Small intestine (tissue), 7 donors: ENCODE results near the gene SCNN1B. TPM values are rescaled to one million over a fixed set of nuclear protein-coding genes. Genes with fewer than 3 reads are reported as not detected.
"Not testable (repeated sequence)": the region's sequence is repeated elsewhere in the genome, so short reads cannot be mapped to it uniquely, and the experiment has no call there.

Experiments
- DNase-seq, 2 donors: peaks; one replicate each; pipeline versions ENCODE4 v3.0.0 to v3.0.0-alpha.2; 2013
- FAIRE-seq: peaks from 2 replicates; lab custom pipeline; 2012; peaks lifted over from hg19 to GRCh38; lab: Jason Lieb, UNC
- H3K27ac ChIP-seq, 3 donors: one replicate each; pipeline ENCODE4 v1.5.1; 2013; ENCODE audit warnings: low read length in 2 of 3, mild to moderate bottlenecking in 2 of 3, control low read depth in 1 of 3, inconsistent platforms in 1 of 3, low read depth in 1 of 3, moderate library complexity in 1 of 3
- H3K27me3 ChIP-seq, 3 donors: one replicate each; pipeline ENCODE4 v1.6.1; 2013; ENCODE audit warnings: low read length in 3 of 3, inconsistent platforms in 1 of 3; ENCODE audit not compliant: control insufficient read depth in 3 of 3, insufficient read depth in 3 of 3
- H3K36me3 ChIP-seq, 3 donors: one replicate each; pipeline ENCODE4 v1.6.1; 2013; ENCODE audit warnings: low read length in 3 of 3, inconsistent platforms in 1 of 3, low read depth in 1 of 3, mild to moderate bottlenecking in 1 of 3, moderate library complexity in 1 of 3; ENCODE audit not compliant: control insufficient read depth in 3 of 3, insufficient read depth in 2 of 3
- H3K4me1 ChIP-seq, 3 donors: one replicate each; pipeline ENCODE4 v1.6.1; 2013; ENCODE audit warnings: low read length in 2 of 3, inconsistent platforms in 1 of 3, low read depth in 1 of 3, mild to moderate bottlenecking in 1 of 3, moderate library complexity in 1 of 3; ENCODE audit not compliant: control insufficient read depth in 3 of 3, insufficient read depth in 2 of 3
- H3K4me3 ChIP-seq, 3 donors: one replicate each; pipeline ENCODE4 v1.5.1; 2013; ENCODE audit warnings: low read length in 3 of 3, control low read depth in 1 of 3, inconsistent platforms in 1 of 3, low read depth in 1 of 3, mild to moderate bottlenecking in 1 of 3, moderate library complexity in 1 of 3
- H3K9me3 ChIP-seq, 2 donors: one replicate each; pipeline ENCODE4 v1.6.1; 2013; ENCODE audit warnings: low read depth in 1 of 2, low read length in 1 of 2; ENCODE audit not compliant: control insufficient read depth in 2 of 2, insufficient read depth in 1 of 2
- WGBS, 3 donors: extraction: QIAGEN DNeasy Blood & Tissue Kit; methylation state at CpG; one replicate each; pipeline ENCODE4 v1.1.7; 2013; 5-methylcytosine and 5-hydroxymethylcytosine counted together
- polyA plus RNA-seq, 4 donors: library from polyadenylated mRNA; stranded (reverse) in 3 of 4; unstranded in 1 of 4; fragments of 200-250 nt in 3 of 4; fragments of 120-200 nt in 1 of 4; gene quantifications; one replicate each; pipeline versions ENCODE4 v1.2.1 to v1.2.3, GENCODE V29; 2013
- donor health status: healthy with polysubstance abuse.
- donor health status: control.
- donor health status: control.
- donor health status: Bipolar disorder and iron deficiency.
- donor health status: healthy.

SCNN1B gene
- polyA plus RNA-seq, 4 donors = 2.2 to 5.1 TPM; not detected in 2

DNA sequence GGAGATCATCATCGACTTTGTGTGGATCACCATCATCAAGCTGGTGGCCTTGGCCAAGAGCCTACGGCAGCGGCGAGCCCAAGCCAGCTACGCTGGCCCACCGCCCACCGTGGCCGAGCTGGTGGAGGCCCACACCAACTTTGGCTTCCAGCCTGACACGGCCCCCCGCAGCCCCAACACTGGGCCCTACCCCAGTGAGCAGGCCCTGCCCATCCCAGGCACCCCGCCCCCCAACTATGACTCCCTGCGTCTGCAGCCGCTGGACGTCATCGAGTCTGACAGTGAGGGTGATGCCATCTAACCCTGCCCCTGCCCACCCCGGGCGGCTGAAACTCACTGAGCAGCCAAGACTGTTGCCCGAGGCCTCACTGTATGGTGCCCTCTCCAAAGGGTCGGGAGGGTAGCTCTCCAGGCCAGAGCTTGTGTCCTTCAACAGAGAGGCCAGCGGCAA is 78.4 kb downstream of the SCNN1B start:
- no peaks in the 10 kb centered on the region for H3K36me3 ChIP-seq
- FAIRE-seq (no peak), DNase-seq (no peak)
- H3K4me3 ChIP-seq = no peak overlapping the region
- no peaks in the 10 kb centered on the region for H3K9me3 ChIP-seq
- no peaks in the 10 kb centered on the region for H3K4me1 ChIP-seq
- H3K27me3 ChIP-seq = no peaks in the 10 kb centered on the region
- WGBS, 3 donors = 91 to 94% (median 91%) methylated on average over 20 of the region's 20 CpGs
- H3K27ac ChIP-seq = no peak overlapping the region

DNA sequence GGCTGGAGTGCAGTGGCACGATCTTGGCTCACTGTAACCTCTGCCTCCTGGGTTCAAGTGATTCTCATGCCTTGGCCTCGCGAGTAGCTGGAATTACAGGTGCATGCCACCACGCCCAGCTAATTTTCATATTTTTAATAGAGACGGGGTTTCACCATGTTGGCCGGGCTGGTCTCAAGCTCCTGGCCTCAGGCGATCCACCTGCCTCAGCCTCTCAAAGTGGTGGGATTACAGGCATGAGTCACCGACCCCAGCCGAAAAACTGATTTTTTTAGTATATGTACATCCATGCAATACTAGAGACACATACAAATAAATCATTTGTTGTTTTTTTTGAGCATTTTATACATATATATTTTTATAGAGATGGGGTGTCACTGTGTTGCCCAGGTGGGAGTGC is 79.6 kb downstream of the SCNN1B start:
- H3K4me1 ChIP-seq, DNase-seq, H3K36me3 ChIP-seq, H3K27me3 ChIP-seq, FAIRE-seq, H3K27ac ChIP-seq, H3K9me3 ChIP-seq, H3K4me3 ChIP-seq: not testable (repeated sequence)
- 78 to 87% (median 83%) methylated on average over 9 of the region's 9 CpGs for WGBS, 3 donors

GRCh38 chr16:23382279-23382678 is 80.2 kb downstream of the SCNN1B start:
- no peak overlapping the region for H3K27ac ChIP-seq
- FAIRE-seq = no peak
- WGBS, 3 donors = 74 to 86% (median 85%) methylated on average over 6 of the region's 6 CpGs
- DNase-seq = no peak
- H3K27me3 ChIP-seq = no peaks in the 10 kb centered on the region
- H3K4me1 ChIP-seq = no peaks in the 10 kb centered on the region
- no peaks in the 10 kb centered on the region for H3K9me3 ChIP-seq
- no peak overlapping the region for H3K4me3 ChIP-seq
- H3K36me3 ChIP-seq = peaks cover 0 to under 1% (median 0%) of the 10 kb centered on the region in 3 donors

DNA sequence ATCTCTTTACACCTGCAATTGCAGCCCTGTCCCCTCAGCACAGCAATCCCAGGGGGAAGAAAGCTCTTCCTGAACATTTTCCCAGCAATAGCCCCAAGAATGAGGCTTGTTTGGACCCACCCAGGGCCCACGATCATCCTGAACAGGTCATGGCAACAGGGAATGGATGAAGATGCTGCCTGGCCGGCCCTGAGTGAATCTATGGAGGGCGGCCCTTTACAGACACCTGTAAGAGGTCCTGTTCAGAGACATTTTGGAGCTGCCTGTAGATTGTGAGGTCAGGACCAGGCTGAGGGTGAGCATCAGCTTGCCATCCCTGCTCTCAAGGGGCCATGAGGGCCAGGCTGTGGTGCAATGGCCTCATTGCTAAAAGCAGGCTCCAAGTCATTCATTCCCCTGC is 81.8 kb downstream of the SCNN1B start:
- peaks cover 0 to 10% (median 3%) of the 10 kb centered on the region in 3 donors for H3K36me3 ChIP-seq
- no peak for FAIRE-seq
- WGBS, 3 donors = 85 to 98% (median 94%) methylated on average over 3 of the region's 3 CpGs
- no peaks in the 10 kb centered on the region for H3K4me1 ChIP-seq
- no peak overlapping the region for H3K4me3 ChIP-seq
- H3K9me3 ChIP-seq = no peaks in the 10 kb centered on the region
- H3K27me3 ChIP-seq = no peaks in the 10 kb centered on the region
- no peak for DNase-seq
- no peak overlapping the region for H3K27ac ChIP-seq

GRCh38 chr16:23384878-23385277 is 82.8 kb downstream of the SCNN1B start:
- 92 to 94% (median 93%) methylated on average over 10 of the region's 10 CpGs for WGBS, 3 donors
- DNase-seq (no peak), FAIRE-seq (no peak)
- Histone ChIP-seq H3K36me3 (peaks cover 0 to 18% (median 3%) of the 10 kb centered on the region in 3 donors), H3K4me3 (no peak overlapping the region), H3K27me3 (no peaks in the 10 kb centered on the region), H3K9me3 (no peaks in the 10 kb centered on the region), H3K4me1 (no peaks in the 10 kb centered on the region), H3K27ac (no peak overlapping the region)

DNA sequence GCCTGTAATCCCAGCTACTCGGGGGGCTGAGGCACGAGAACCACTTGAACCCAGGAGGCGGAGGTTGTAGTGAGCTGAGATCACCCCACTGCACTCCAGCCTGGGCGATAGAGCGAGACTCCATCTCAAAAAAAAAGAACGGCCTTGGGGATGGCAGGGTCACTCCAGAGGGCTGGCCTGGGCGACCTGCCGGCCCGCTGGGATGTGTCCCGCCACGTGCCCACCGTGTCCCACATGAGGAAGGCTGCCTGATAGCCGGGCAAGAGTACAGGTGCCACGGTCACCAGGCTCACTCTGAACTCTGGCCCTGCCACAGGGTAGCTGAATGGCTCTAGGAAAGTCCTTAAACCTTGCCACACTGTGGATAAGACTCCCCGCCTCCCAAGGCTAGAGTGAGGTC is 83.3 kb downstream of the SCNN1B start:
- FAIRE-seq = no peak
- DNase-seq = no peak
- peaks cover under 1 to 19% (median 3%) of the 10 kb centered on the region in 3 donors for H3K36me3 ChIP-seq
- no peaks in the 10 kb centered on the region for H3K27me3 ChIP-seq
- WGBS, 3 donors = 86 to 95% (median 93%) methylated on average over 15 of the region's 15 CpGs
- H3K4me1 ChIP-seq = no peaks in the 10 kb centered on the region
- no peak overlapping the region for H3K27ac ChIP-seq
- no peak overlapping the region for H3K4me3 ChIP-seq
- H3K9me3 ChIP-seq = no peaks in the 10 kb centered on the region

DNA sequence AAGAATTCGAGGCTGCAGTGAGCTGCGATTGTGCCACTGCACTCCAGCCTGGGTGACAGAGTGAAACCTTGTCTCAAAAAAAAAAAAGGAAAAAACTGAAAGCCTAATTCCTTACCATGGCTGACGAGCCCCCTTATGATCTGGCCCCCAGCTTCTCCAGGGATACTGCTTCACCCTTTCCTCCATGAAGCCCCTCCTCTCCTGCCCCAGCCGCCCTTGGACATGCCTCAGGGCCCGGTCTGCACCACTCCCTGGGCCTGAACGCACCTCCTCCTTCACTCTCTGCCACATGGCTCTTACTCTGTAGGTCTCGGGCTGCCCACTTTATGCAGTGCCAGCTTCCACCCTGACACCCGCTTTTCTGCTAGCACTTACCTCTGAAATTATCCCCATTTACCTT is 85.6 kb downstream of the SCNN1B start:
- Histone ChIP-seq H3K9me3 (no peaks in the 10 kb centered on the region), H3K27me3 (no peaks in the 10 kb centered on the region), H3K4me1 (no peaks in the 10 kb centered on the region), H3K36me3 (peaks cover 13 to 36% (median 13%) of the 10 kb centered on the region in 3 donors), H3K4me3 (no peak overlapping the region), H3K27ac (no peak overlapping the region)
- FAIRE-seq (no peak), DNase-seq (no peak)
- 90 to 92% (median 92%) methylated on average over 8 of the region's 8 CpGs for WGBS, 3 donors

GRCh38 chr16:23388786-23389185 is 86.7 kb downstream of the SCNN1B start:
- FAIRE-seq (no peak), DNase-seq (no peak)
- Histone ChIP-seq H3K9me3 (no peaks in the 10 kb centered on the region), H3K36me3 (peaks cover 13 to 39% (median 17%) of the 10 kb centered on the region in 3 donors), H3K27ac (no peak overlapping the region), H3K4me1 (no peaks in the 10 kb centered on the region), H3K27me3 (no peaks in the 10 kb centered on the region), H3K4me3 (no peak overlapping the region)
- 91 to 93% (median 92%) methylated on average over 15 of the region's 15 CpGs for WGBS, 3 donors

GRCh38 chr16:23389201-23389600 is 87.1 kb downstream of the SCNN1B start:
- DNase-seq = no peak

More at GRCh38 chr16:23389201-23389600, 87.1 kb downstream of the SCNN1B start:
- no peak for FAIRE-seq
- 89 to 93% (median 92%) methylated on average over 5 of the region's 5 CpGs for WGBS, 3 donors
- Histone ChIP-seq H3K27ac (no peak overlapping the region), H3K4me1 (no peaks in the 10 kb centered on the region), H3K36me3 (peaks cover 13 to 39% (median 17%) of the 10 kb centered on the region in 3 donors), H3K9me3 (no peaks in the 10 kb centered on the region), H3K4me3 (no peak overlapping the region), H3K27me3 (no peaks in the 10 kb centered on the region)
